ENCODE measurements around the gene SERP2. TPM values are rescaled to one million over a fixed set of nuclear protein-coding genes. Genes with fewer than 3 reads are reported as not detected.

The SERP2 gene
- total RNA-seq, 4 donors from 2014 or later, result 5.8 to 9.5 (median 7.4) TPM

- Histone ChIP-seq H3K27me3 (no peaks in the 10 kb centered on the region), H3K36me3 (no peaks in the 10 kb centered on the region), H3K4me3 (no peak overlapping the region), H3K27ac (replicated peaks in 1 of 4) (peak overlapping the region in 1 of 4 donors; percentile 14), H3K4me1 (peaks cover 13 to 37% (median 22%) of the 10 kb centered on the region in 4 donors), H3K9me3 (no peaks in the 10 kb centered on the region)
- no peak for TF ChIP-seq POLR2A (IDR thresholded peaks at IDR 0.05; ENCODE audit: low read depth)
- no peak for TF ChIP-seq POLR2AphosphoS5 (IDR thresholded peaks at IDR 0.05)
- TF ChIP-seq EP300 (IDR thresholded peaks at IDR 0.05), result no peak
- no peak for TF ChIP-seq CTCF (IDR thresholded peaks at IDR 0.05)
- intact Hi-C loops (cut with DNase I), result loop anchor here (5.0 kb wide), 1 partner anchor 64 kb away; no protein-coding TSS in a partner anchor
- WGBS, result 72% methylated on average over 5 of the region's 5 CpGs
- DNase-seq (ENCODE audit: extremely low spot score), result no peak
These were observed 4.8 kb upstream of the SERP2 start for GRCh38 chr13:44368599-44369368.

GRCh38 chr13:44371421-44371820 lies 2.2 kb upstream of the SERP2 start:
- no peak overlapping the region for H3K4me3 ChIP-seq
- peaks cover 13 to 39% (median 25%) of the 10 kb centered on the region in 4 donors for H3K4me1 ChIP-seq
- H3K9me3 ChIP-seq, result no peaks in the 10 kb centered on the region
- no peak overlapping the region for H3K27ac ChIP-seq (replicated peaks in 1 of 4)
- TF ChIP-seq CTCF (IDR thresholded peaks at IDR 0.05) (no peak), POLR2A (IDR thresholded peaks at IDR 0.05; ENCODE audit: low read depth) (no peak), POLR2AphosphoS5 (IDR thresholded peaks at IDR 0.05) (no peak), EP300 (IDR thresholded peaks at IDR 0.05) (no peak)
- intact Hi-C loops (cut with DNase I), result no loop called here
- WGBS, result 88% methylated on average over 3 of the region's 3 CpGs
- H3K36me3 ChIP-seq, result no peaks in the 10 kb centered on the region
- no peak for DNase-seq (ENCODE audit: extremely low spot score)
- no peaks in the 10 kb centered on the region for H3K27me3 ChIP-seq

DNA sequence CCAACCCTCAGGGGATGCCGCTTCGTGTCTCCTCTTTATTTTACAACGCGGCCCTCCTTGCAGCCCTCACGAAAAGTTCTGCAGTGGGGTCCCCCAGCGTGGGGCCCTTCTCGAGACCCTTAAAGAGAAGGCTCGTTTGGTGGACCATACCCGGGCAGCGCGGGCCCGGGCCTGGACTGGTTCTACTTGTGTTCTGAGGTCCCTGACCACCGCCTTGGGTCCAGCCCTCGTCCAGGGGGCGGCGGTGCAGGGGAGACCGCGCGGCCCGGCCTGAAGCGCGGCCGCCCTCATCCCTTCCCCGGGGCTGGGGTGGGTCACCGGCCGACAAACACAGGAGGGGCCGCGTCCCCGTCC lies 400 bp upstream of the SERP2 start:
- peaks cover 12 to 32% (median 21%) of the 10 kb centered on the region in 4 donors for H3K4me1 ChIP-seq
- peak overlapping the region; percentile 72 to 82 (median 74) for H3K27ac ChIP-seq (replicated peaks in 1 of 4)
- intact Hi-C loops (cut with DNase I), result no loop called here
- WGBS, result 65% methylated on average over 6 of the region's 29 CpGs
- no peaks in the 10 kb centered on the region for H3K36me3 ChIP-seq
- no peak for TF ChIP-seq EP300 (IDR thresholded peaks at IDR 0.05)
- no peak for TF ChIP-seq CTCF (IDR thresholded peaks at IDR 0.05)
- no peak for TF ChIP-seq POLR2AphosphoS5 (IDR thresholded peaks at IDR 0.05)
- no peak for TF ChIP-seq POLR2A (IDR thresholded peaks at IDR 0.05; ENCODE audit: low read depth)
- H3K27me3 ChIP-seq, result no peaks in the 10 kb centered on the region
- H3K9me3 ChIP-seq, result no peaks in the 10 kb centered on the region
- DNase-seq (ENCODE audit: extremely low spot score), result no peak
- peak overlapping the region; percentile 69 to 78 (median 75) for H3K4me3 ChIP-seq

- peaks cover 8 to 26% (median 19%) of the 10 kb centered on the region in 4 donors for H3K4me1 ChIP-seq
- intact Hi-C loops (cut with DNase I), result no loop called here
- H3K27ac ChIP-seq (replicated peaks in 1 of 4), result peak overlapping the region; percentile 72 to 82 (median 74)
- no peaks in the 10 kb centered on the region for H3K9me3 ChIP-seq
- H3K4me3 ChIP-seq, result peak overlapping the region; percentile 69 to 78 (median 75)
- TF ChIP-seq POLR2AphosphoS5 (IDR thresholded peaks at IDR 0.05) (peak in 1 of 2 donors; percentile 10), CTCF (IDR thresholded peaks at IDR 0.05) (no peak)
- WGBS, result 34% methylated on average over 8 of the region's 10 CpGs
- no peaks in the 10 kb centered on the region for H3K27me3 ChIP-seq
- DNase-seq (ENCODE audit: extremely low spot score), result no peak
- H3K36me3 ChIP-seq, result no peaks in the 10 kb centered on the region
These were observed 706 bp downstream of the SERP2 start for GRCh38 chr13:44374348-44374712.

Measured in esophagus muscularis mucosa (tissue), 4 donors.